Stomach (tissue), 4 donors: ENCODE data around the gene EPHA10.

Experiments used
- POLR2A ChIP-seq, 4 donors: fragments of 450-650 bp; IDR thresholded peaks; one replicate each; pipeline ENCODE4 v1.6.1; 2016; ENCODE audit warnings: antibody characterized with exemption in 4 of 4, control low read depth in 2 of 4, mild to moderate bottlenecking in 1 of 4, moderate library complexity in 1 of 4
- POLR2AphosphoS5 ChIP-seq, 3 donors: sonication (generic); formaldehyde crosslinking; IDR thresholded peaks; one replicate each; pipeline ENCODE4 v1.6.1; 2016; ENCODE audit warnings: antibody characterized with exemption in 3 of 3
- TF ChIP-seq, protein P1 (sequence below), 7 experiments: fragments of 450-650 bp in 4 of 7; fragments of 200-600 bp in 3 of 7; sonication (generic) in 3 of 7; IDR thresholded peaks; one replicate each; pipeline ENCODE4 v1.5.1; 2016 to 2019; ENCODE audit warnings: antibody characterized with exemption in 7 of 7, control low read depth in 2 of 7, mild to moderate bottlenecking in 1 of 7

DNA sequence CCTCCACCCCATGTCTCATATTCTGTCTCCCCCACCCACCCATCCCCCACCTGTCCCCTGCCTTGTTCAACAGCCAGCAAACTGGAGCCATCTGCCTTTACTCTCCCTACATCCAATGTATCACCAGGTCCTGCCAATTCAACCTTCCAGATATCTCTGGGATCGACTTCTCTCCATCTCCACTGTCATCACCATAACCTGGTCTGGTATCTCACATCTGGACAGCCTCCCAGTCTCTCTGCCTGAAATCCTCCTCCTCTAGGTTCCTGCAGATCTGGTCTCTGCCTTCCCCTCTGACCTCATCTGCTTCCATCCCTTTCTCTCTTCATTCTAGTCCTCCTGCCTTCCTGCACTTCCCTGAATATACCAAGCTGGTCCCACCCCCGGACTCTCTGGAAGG lies 94.8 kb downstream of the EPHA10 start:
- TF ChIP-seq POLR2A (IDR thresholded peaks at IDR 0.05) (no peak), POLR2AphosphoS5 (IDR thresholded peaks at IDR 0.05) (no peak)
- TF ChIP-seq, protein P1, sequence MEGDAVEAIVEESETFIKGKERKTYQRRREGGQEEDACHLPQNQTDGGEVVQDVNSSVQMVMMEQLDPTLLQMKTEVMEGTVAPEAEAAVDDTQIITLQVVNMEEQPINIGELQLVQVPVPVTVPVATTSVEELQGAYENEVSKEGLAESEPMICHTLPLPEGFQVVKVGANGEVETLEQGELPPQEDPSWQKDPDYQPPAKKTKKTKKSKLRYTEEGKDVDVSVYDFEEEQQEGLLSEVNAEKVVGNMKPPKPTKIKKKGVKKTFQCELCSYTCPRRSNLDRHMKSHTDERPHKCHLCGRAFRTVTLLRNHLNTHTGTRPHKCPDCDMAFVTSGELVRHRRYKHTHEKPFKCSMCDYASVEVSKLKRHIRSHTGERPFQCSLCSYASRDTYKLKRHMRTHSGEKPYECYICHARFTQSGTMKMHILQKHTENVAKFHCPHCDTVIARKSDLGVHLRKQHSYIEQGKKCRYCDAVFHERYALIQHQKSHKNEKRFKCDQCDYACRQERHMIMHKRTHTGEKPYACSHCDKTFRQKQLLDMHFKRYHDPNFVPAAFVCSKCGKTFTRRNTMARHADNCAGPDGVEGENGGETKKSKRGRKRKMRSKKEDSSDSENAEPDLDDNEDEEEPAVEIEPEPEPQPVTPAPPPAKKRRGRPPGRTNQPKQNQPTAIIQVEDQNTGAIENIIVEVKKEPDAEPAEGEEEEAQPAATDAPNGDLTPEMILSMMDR (IDR thresholded peaks at IDR 0.05): no peak
